Smooth muscle cell of the brain vasculature (primary cell): ENCODE results near the gene DGKA.
"Not testable (repeated sequence)": the region's sequence is repeated elsewhere in the genome, so short reads cannot be mapped to it uniquely, and the experiment has no call there.

Experiments
- DNase-seq: peaks from one replicate; pipeline ENCODE4 v3.0.0-alpha.2; 2012; ENCODE audit warnings: low read depth, low spot score

Gene DGKA

GRCh38 chr12:55930771-55931316 lies at the start of gene DGKA:
TSS of gene DGKA (plus strand) at chr12:55931162. CDS start at chr12:55936504, 5,342 bp downstream.
- DNase-seq: no peak

DNA sequence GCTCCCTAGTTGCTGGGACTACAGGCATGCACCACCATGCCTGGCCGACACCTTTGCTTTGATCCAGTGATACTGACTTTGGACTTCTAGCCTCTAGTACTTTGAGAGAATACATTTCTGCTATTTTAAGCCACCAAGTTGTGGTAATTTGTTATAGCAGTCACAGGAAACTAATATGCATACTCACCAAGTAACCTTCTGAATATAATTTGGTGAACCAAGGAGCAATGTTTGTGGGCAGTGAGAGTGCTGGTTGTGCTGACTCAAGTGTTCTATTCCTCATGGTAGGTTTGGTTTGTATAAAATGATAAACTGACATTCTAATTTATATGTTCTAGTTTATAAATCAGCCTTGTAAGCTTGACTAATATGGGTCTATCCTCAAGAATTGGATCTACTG lies 45.8 kb upstream of the DGKA start:
- no peak for DNase-seq

- DNase-seq: no peak
Observed at GRCh38 chr12:55891310-55891709, 39.7 kb upstream of the DGKA start.

DNA sequence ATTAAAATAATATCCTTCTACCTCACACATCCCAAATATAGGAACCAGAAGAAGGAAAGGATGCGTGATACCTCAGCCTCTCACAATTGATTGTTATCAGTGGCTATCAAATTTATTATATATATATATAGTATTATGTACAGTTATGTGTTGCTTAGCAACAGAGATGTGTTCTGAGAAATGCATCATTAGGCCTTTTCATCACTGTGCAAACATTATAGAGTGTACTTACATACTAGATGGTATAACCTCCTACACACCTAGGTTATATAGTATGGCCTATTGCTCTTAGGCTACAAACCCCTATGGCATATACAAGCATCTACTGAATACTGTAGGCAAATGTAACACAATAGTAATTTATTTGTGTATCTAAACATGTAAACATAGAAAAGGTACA lies 37.2 kb upstream of the DGKA start:
- DNase-seq: no peak

- DNase-seq: no peak
Observed at GRCh38 chr12:55899082-55899481, 31.9 kb upstream of the DGKA start.

DNA sequence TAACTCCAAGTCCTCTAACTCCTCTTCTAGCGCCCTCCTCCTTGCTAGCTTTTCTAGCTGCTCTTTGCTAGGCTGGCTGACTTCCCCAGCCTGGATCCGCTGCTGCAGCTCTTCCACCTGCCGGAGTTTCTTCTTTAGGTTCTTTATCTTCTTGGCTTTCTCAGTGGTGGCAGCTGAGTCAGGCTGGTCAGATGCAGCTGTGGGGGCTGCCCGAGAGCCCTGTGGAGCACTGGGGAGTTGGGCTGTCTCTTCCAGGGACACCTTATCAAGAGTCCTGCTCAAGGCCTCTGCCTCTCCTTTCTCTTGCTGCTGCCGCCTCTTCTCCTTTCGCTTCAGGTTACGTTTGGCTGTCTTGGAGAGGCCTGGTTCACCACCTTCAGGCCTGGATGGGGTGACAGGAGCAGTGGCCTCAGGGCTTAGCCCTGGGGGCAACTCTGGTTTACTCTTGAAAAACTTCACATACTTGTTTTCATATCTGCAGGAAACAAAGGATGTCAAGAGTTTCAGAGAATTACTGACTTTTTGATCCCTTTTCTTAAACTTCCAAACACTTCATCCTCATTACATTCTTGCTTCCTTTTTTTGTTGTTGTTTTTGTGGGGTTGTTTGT lies 29.0 kb upstream of the DGKA start:
- no peak for DNase-seq

- no peak for DNase-seq
Observed at GRCh38 chr12:55906056-55906455, 24.9 kb upstream of the DGKA start.

DNA sequence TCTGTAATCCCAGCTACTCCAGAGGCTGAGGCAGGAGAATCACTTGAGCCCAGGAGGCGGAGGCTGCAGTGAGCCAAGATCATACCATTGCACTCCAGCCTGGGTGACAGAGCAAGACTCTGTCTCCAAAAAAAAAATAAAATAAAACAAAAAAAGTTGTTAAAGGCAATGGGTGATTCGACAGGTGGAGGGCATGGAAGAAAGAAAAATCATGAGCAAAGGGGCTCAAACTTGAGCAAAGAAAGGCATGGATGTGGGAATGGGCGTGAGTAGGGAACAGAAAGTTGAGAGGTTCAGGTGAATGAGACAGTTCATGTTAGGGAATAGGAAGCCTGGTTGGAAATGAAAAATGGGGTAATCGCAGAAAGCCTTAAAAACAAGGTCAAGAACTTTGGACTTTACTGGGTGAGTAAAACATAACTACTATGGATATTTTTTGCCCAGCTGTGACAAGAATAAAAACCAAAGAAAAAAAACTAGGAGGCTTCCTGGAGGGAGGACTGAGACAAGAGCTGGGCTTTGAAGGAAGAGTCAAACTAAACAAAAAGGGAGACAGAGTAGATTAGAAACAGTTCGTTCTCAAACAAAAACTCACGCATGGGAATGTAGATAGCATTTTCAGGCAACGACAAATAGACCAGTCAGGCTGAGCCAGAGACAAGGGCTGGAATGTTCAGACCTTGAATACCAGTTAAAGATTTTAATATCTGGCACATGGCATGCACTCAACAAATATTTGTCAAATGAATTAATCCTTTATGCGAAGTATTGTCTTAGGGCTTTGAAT lies 22.0 kb upstream of the DGKA start:
- DNase-seq: no peak

- no peak for DNase-seq
Observed at GRCh38 chr12:55909513-55909884, 21.5 kb upstream of the DGKA start.

DNA sequence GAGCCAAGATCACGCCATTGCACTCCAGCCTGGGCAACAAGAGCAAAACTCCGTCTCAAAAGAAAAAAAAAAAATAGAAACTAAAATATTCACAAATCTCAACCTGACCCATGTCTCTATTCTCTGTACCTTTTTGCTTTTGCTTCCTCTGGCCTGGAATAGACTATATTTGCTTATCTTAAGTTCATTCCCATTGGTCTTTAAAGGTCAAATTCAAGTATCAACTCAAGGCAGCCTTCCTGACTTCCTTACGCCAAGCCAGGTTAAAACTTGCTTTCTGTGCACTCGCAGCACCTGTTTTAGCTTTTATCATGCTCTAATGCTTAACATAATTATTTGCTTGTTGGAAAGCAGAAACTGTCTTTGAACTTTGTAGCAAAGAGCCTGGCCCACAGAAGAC lies 18.1 kb upstream of the DGKA start:
- DNase-seq: no peak

DNA sequence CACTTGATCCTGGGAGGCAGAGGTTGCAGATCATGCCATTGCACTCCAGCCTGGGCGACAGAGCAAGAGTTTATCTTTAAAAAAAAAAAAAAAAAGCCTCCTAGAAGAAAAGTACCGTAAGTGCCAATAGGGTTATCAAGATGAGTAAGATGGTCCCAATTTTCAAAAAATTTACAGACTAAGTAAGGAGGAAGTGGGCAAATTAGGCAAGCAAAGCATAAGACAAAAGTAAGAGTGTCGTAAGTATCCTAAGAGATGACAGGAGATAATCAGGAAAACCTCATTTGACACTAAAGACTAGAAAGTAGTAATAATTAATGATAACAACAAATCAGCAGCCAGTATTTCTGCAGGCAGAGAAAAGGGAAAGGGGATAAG lies 15.5 kb upstream of the DGKA start:
- DNase-seq: no peak

- DNase-seq: not testable (repeated sequence)
Observed at GRCh38 chr12:55919032-55919431, 11.9 kb upstream of the DGKA start.

- DNase-seq: no peak
Observed at GRCh38 chr12:55922126-55922525, 8.8 kb upstream of the DGKA start.

- DNase-seq: not testable (repeated sequence)
Observed at GRCh38 chr12:55923648-55924047, 7.3 kb upstream of the DGKA start.

DNA sequence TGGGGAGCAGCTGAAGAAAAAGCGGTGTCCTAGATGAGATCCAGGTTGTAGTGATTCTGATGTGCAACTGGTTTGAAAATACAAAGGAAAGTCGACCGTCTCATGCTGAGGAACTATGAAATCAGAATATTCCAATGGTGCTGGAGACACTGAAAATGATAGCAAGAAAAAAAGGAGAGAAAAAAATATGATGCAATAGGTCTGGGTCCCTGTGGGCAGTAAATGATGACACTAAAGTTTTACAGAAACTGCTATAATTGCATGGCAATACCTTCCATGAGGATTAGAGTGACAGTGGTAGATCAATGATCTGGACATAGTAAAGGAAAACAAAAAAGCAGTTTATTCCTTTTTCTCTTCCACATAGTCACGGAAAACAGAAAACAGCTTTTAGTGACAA lies 5.6 kb upstream of the DGKA start:
- no peak for DNase-seq

GRCh38 chr12:55925870-55926737 lies 4.9 kb upstream of the DGKA start:
- no peak for DNase-seq

GRCh38 chr12:55926738-55927587 lies 4.0 kb upstream of the DGKA start:
- DNase-seq: peak; percentile 80

- no peak for DNase-seq
Observed at GRCh38 chr12:55927588-55928502, 3.1 kb upstream of the DGKA start, which contains the start of gene PYM1. TSS of gene PYM1 (minus strand) at chr12:55927894. CDS start at chr12:55927761, 133 bp downstream.

- DNase-seq: no peak
Observed at GRCh38 chr12:55929306-55929791, 1.6 kb upstream of the DGKA start.

DNA sequence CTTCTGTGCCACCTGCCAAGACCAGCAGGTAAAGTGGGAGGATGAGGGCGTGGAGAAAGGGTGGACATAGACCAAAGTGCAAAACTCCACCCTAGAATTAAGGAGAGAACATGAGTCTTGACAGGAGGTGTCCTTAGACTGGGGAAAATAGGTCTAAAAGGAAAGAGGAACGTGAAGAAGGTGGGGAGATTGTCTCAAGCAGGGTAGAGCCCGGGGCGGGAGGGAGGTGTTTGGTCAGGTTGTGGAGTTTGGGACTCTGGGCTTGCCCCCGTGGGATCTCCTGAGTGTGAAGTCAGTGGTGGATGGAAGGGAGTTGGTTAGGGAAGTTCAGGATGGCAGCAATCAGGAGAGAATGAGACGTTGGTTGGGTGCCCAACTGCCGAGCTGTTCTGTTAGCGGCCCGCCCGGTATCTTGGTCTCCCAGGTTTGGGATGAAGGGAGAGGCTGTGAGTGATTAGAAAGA lies 386 bp downstream of the DGKA start:
- DNase-seq: no peak
